ENCODE data around the gene ZEB2. TPM values are rescaled to one million over a fixed set of nuclear protein-coding genes. Genes with fewer than 3 reads are reported as not detected.

ZEB2 gene
- total and polyA plus RNA-seq, 2 donors from 2014 or later = 8.3 to 136 TPM

DNA sequence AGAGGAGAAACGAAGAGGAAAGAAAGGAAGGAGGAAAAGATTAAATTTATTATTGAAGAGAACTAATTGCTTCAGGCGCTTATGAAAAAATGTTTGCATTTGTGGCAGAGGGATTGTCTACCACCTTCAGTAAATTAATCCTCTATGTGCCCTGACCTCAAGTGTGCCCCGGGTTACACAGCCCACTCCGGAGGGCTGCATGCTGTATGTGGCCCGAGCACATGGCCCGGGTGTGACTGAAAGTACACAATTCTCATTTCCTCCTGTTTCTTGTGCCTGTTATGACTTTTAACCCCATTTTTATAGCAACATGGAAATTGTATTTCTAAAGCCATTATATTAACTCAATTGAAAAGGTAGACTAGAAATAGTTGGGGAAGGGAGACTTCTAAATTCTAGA lies 38.8 kb downstream of the ZEB2 start:
- Histone ChIP-seq H3K27ac (ENCODE audit: low read depth in 2 of 2, low read length in 2 of 2) (no peak overlapping the region), H3K9ac (ENCODE audit: low read length in 3 of 3) (no peak overlapping the region), H3K27me3 (ENCODE audit: control insufficient read depth, insufficient read depth, low read length) (no peaks in the 10 kb centered on the region), H3K9me3 (ENCODE audit: control insufficient read depth in 2 of 3, insufficient read depth in 1 of 3, low read length in 3 of 3) (no peaks in the 10 kb centered on the region), H3K4me1 (ENCODE audit: control insufficient read depth in 2 of 3, insufficient read depth in 2 of 3, low read depth in 1 of 3, low read length in 3 of 3) (peaks cover 2 to 11% (median 7%) of the 10 kb centered on the region in 3 donors), H3K4me3 (ENCODE audit: low read length in 3 of 3) (no peak overlapping the region), H3K36me3 (ENCODE audit: control insufficient read depth in 2 of 3, insufficient read depth in 3 of 3, low read length in 3 of 3) (no peaks in the 10 kb centered on the region)
- TF ChIP-seq, protein P1, sequence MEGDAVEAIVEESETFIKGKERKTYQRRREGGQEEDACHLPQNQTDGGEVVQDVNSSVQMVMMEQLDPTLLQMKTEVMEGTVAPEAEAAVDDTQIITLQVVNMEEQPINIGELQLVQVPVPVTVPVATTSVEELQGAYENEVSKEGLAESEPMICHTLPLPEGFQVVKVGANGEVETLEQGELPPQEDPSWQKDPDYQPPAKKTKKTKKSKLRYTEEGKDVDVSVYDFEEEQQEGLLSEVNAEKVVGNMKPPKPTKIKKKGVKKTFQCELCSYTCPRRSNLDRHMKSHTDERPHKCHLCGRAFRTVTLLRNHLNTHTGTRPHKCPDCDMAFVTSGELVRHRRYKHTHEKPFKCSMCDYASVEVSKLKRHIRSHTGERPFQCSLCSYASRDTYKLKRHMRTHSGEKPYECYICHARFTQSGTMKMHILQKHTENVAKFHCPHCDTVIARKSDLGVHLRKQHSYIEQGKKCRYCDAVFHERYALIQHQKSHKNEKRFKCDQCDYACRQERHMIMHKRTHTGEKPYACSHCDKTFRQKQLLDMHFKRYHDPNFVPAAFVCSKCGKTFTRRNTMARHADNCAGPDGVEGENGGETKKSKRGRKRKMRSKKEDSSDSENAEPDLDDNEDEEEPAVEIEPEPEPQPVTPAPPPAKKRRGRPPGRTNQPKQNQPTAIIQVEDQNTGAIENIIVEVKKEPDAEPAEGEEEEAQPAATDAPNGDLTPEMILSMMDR (IDR thresholded peaks at IDR 0.05; ENCODE audit: borderline replicate concordance, extremely low read depth, insufficient read depth) = no peak
- no peak for FAIRE-seq
- DNase-seq = no peak
- intact Hi-C loops (cut with DNase I) = no loop called here

DNA sequence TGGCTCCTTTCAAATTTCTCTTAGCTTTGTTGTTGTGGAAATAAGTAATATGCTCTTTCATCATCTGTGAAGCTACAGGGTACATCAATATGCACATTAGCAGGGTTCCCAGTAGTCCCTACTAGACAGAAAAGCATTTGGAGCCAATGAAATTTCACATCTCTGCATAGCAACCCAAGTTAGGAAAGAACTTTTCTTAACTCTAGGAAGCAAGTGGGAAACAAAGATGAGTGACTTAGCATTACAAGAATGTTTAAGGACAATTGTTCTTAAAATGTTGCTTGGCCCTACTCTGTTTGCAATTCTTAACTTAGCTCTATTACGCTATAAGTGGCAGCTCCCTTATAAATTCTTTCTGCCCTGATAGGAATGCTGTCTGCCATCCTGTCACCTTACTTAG lies 39.6 kb downstream of the ZEB2 start:
- DNase-seq (no peak), FAIRE-seq (no peak)
- Histone ChIP-seq H3K27me3 (ENCODE audit: control insufficient read depth, insufficient read depth, low read length) (no peaks in the 10 kb centered on the region), H3K4me3 (ENCODE audit: low read length in 3 of 3) (no peak overlapping the region), H3K9ac (ENCODE audit: low read length in 3 of 3) (no peak overlapping the region), H3K9me3 (ENCODE audit: control insufficient read depth in 2 of 3, insufficient read depth in 1 of 3, low read length in 3 of 3) (no peaks in the 10 kb centered on the region), H3K4me1 (ENCODE audit: control insufficient read depth in 2 of 3, insufficient read depth in 2 of 3, low read depth in 1 of 3, low read length in 3 of 3) (peaks cover 3 to 13% (median 7%) of the 10 kb centered on the region in 3 donors), H3K27ac (ENCODE audit: low read depth in 2 of 2, low read length in 2 of 2) (no peak overlapping the region), H3K36me3 (ENCODE audit: control insufficient read depth in 2 of 3, insufficient read depth in 3 of 3, low read length in 3 of 3) (no peaks in the 10 kb centered on the region)
- TF ChIP-seq, protein P1 (IDR thresholded peaks at IDR 0.05; ENCODE audit: borderline replicate concordance, extremely low read depth, insufficient read depth) = no peak
- intact Hi-C loops (cut with DNase I) = no loop called here

DNA sequence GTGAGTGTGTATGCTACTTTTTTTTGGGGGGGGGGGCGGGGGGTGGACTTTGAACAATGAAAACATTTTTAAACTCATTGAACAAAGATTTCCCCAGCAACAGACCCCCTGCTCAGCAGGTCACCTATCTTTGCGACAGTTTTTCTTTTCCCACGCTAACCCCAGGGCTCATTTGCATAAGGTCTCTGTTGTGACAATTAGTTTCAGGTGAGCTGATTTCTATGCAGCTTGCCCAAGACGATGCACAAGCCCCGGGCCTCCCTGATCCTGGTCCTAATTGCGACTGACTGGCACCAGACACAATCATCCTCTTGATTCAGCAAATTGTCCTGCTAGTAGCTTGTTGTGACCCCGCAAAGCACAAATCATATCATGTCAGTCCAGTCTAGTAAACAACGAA lies 40.3 kb downstream of the ZEB2 start:
- TF ChIP-seq, protein P1 (IDR thresholded peaks at IDR 0.05; ENCODE audit: borderline replicate concordance, extremely low read depth, insufficient read depth) = no peak
- no peak overlapping the region for H3K9ac ChIP-seq (ENCODE audit: low read length in 3 of 3)
- H3K27ac ChIP-seq (ENCODE audit: low read depth in 2 of 2, low read length in 2 of 2) = no peak overlapping the region
- H3K27me3 ChIP-seq (ENCODE audit: control insufficient read depth, insufficient read depth, low read length) = no peaks in the 10 kb centered on the region
- intact Hi-C loops (cut with DNase I) = no loop called here
- H3K36me3 ChIP-seq (ENCODE audit: control insufficient read depth in 2 of 3, insufficient read depth in 3 of 3, low read length in 3 of 3) = no peaks in the 10 kb centered on the region
- peaks cover 3 to 11% (median 7%) of the 10 kb centered on the region in 3 donors for H3K4me1 ChIP-seq (ENCODE audit: control insufficient read depth in 2 of 3, insufficient read depth in 2 of 3, low read depth in 1 of 3, low read length in 3 of 3)
- no peak overlapping the region for H3K4me3 ChIP-seq (ENCODE audit: low read length in 3 of 3)
- no peak for FAIRE-seq
- no peaks in the 10 kb centered on the region for H3K9me3 ChIP-seq (ENCODE audit: control insufficient read depth in 2 of 3, insufficient read depth in 1 of 3, low read length in 3 of 3)
- DNase-seq = no peak

DNA sequence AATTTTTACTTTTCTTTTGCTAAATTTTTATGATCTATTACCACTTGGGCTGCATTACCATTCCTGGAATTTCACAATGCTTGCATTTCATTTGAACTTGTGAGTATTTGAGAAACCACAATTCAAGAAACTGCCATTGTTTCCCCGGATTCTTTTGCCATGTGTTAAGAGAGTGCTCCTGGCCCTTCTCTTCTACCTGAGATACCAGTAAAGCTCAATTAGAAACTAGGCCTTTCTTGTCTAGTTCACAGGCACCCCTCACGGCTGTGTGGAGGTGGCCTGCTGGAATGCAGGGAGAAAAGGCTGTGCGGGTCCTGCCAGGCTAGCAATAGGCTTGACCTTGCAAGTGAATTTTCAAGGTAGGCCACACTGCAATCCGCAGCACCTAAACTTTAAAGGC lies 40.8 kb downstream of the ZEB2 start:
- H3K27me3 ChIP-seq (ENCODE audit: control insufficient read depth, insufficient read depth, low read length) = no peaks in the 10 kb centered on the region
- no peak overlapping the region for H3K9ac ChIP-seq (ENCODE audit: low read length in 3 of 3)
- FAIRE-seq (no peak), DNase-seq (peak in 1 of 5 donors; percentile 21)
- no peak overlapping the region for H3K4me3 ChIP-seq (ENCODE audit: low read length in 3 of 3)
- no peaks in the 10 kb centered on the region for H3K9me3 ChIP-seq (ENCODE audit: control insufficient read depth in 2 of 3, insufficient read depth in 1 of 3, low read length in 3 of 3)
- TF ChIP-seq, protein P1 (IDR thresholded peaks at IDR 0.05; ENCODE audit: borderline replicate concordance, extremely low read depth, insufficient read depth) = no peak
- no peaks in the 10 kb centered on the region for H3K36me3 ChIP-seq (ENCODE audit: control insufficient read depth in 2 of 3, insufficient read depth in 3 of 3, low read length in 3 of 3)
- no peak overlapping the region for H3K27ac ChIP-seq (ENCODE audit: low read depth in 2 of 2, low read length in 2 of 2)
- peaks cover 3 to 10% (median 7%) of the 10 kb centered on the region in 3 donors for H3K4me1 ChIP-seq (ENCODE audit: control insufficient read depth in 2 of 3, insufficient read depth in 2 of 3, low read depth in 1 of 3, low read length in 3 of 3)
- intact Hi-C loops (cut with DNase I) = no loop called here

All from kidney (tissue), 14 donors.